HepG2 (cell line): Measurements from ENCODE around the gene SPHK1. TPM values are rescaled to one million over a fixed set of nuclear protein-coding genes. Genes with fewer than 3 reads are reported as not detected.

Experiments
- ATAC-seq: fragments of 200-7000 bp; cut with Tn5 transposase; 3 replicates; pipeline ENCODE4 v1.9.1; 2020; ENCODE audit warnings: mild to moderate bottlenecking, moderate library complexity
- BruUV-seq: library from RNA; stranded (reverse); fragments of 400-500 nt; replicated peaks from 2 replicates; lab custom pipeline; 2021; lab: Mats Ljungman, UMichigan
- CTCF ChIA-PET: fragments of 300-600 bp; formaldehyde crosslinking; extraction: SDS; loops from one replicate; lab custom pipeline; 2021; ENCODE audit warnings: low total read pairs, inconsistent platforms, low intra/inter-chr PET ratio; lab: Yijun Ruan, JAX
- POLR2A ChIA-PET: fragments of 350-600 bp; sonication (Branson Sonifier 250); formaldehyde crosslinking; loops from one replicate; lab custom pipeline; 2020; ENCODE audit warnings: antibody characterized with exemption, inconsistent platforms; lab: Yijun Ruan, JAX
- DNase-seq: peaks from one replicate; pipeline ENCODE4 v3.0.0-alpha.2; 2015; ENCODE audit warnings: low spot score
- FAIRE-seq: peaks from 3 replicates; lab custom pipeline; 2011; peaks lifted over from hg19 to GRCh38; lab: Jason Lieb, UNC
- H2AFZ ChIP-seq: one replicate; pipeline ENCODE4 v1.6.1; 2011; ENCODE audit warnings: low read length, inconsistent platforms
- H3K27ac ChIP-seq: fragments of 300-600 bp; 3 replicates; pipeline ENCODE4 v1.8.0; 2011; ENCODE audit warnings: mixed run types, mild to moderate bottlenecking, mixed read lengths, low read length, inconsistent platforms; ENCODE audit not compliant: insufficient read depth; ENCODE audit errors: extremely low read length
- H3K27me3 ChIP-seq, 2 experiments: fragments of 200-600 bp in 1 of 2; 2 replicates in 1 of 2; 3 replicates in 1 of 2; pipeline versions ENCODE4 v1.6.0 to v1.8.0; 2011; ENCODE audit warnings: low read length in 2 of 2, mild to moderate bottlenecking in 2 of 2, moderate library complexity in 2 of 2, inconsistent platforms in 1 of 2; ENCODE audit not compliant: insufficient read depth in 2 of 2, control insufficient read depth in 1 of 2
- H3K36me3 ChIP-seq, 2 experiments: fragments of 200-600 bp in 1 of 2; replicated peaks in 1 of 2; 2 replicates in 1 of 2; 3 replicates in 1 of 2; pipeline versions ENCODE4 v1.5.1 to v1.8.0; 2011; ENCODE audit warnings: low read length in 2 of 2, inconsistent platforms in 1 of 2; ENCODE audit not compliant: insufficient read depth in 2 of 2, control insufficient read depth in 1 of 2
- H3K4me1 ChIP-seq: 2 replicates; pipeline ENCODE4 v1.5.1; 2012; ENCODE audit warnings: low read length, inconsistent platforms; ENCODE audit not compliant: insufficient read depth
- H3K4me2 ChIP-seq: 2 replicates; pipeline ENCODE4 v1.6.0; 2011; ENCODE audit warnings: low read depth, low read length, inconsistent platforms
- H3K4me3 ChIP-seq, 3 experiments: fragments of 200-600 bp in 1 of 3; sonication (generic), shearing (Covaris generic) in 1 of 3; replicated peaks in 1 of 3; 2 replicates each; pipeline ENCODE4 v1.5.1; 2011 to 2016; ENCODE audit warnings: low read length in 3 of 3, inconsistent platforms in 2 of 3, low read depth in 2 of 3, mild to moderate bottlenecking in 2 of 3, control low read depth in 1 of 3, mixed read lengths in 1 of 3; ENCODE audit not compliant: insufficient read depth in 1 of 3
- H3K79me2 ChIP-seq: one replicate; pipeline ENCODE4 v1.6.1; 2011; ENCODE audit warnings: low read length, inconsistent platforms; ENCODE audit not compliant: insufficient read depth
- H3K9ac ChIP-seq: 2 replicates; pipeline ENCODE4 v1.6.0; 2011; ENCODE audit warnings: mild to moderate bottlenecking, low read depth, low read length, inconsistent platforms; ENCODE audit not compliant: insufficient read depth
- H3K9me3 ChIP-seq: 2 replicates; pipeline ENCODE4 v1.5.1; 2012; ENCODE audit warnings: mild to moderate bottlenecking, low read length
- H4K20me1 ChIP-seq: 2 replicates; pipeline ENCODE4 v1.6.0; 2011; ENCODE audit warnings: inconsistent platforms, mild to moderate bottlenecking, low read length, moderate library complexity; ENCODE audit not compliant: insufficient read depth
- ATF7 ChIP-seq, 2 experiments: fragments of 450-650 bp in 1 of 2; sonication (generic) in 1 of 2; formaldehyde crosslinking in 1 of 2; IDR thresholded peaks; 2 replicates each; pipeline versions ENCODE4 v1.4.0 to v1.6.1; 2016 to 2020; ENCODE audit warnings: antibody characterized with exemption in 1 of 2, mild to moderate bottlenecking in 1 of 2, missing genetic modification reagents in 1 of 2
- ATM ChIP-seq: fragments of 450-650 bp; IDR thresholded peaks from 2 replicates; pipeline ENCODE4 v1.7.1; 2017; ENCODE audit warnings: mild to moderate bottlenecking, borderline replicate concordance
- CERS6 ChIP-seq: sonication (generic); formaldehyde crosslinking; IDR thresholded peaks from 2 replicates; pipeline ENCODE4 v1.5.0; 2020; ENCODE audit warnings: missing genetic modification reagents
- FLYWCH1 ChIP-seq: sonication (generic); formaldehyde crosslinking; IDR thresholded peaks from 2 replicates; pipeline ENCODE4 v1.8.1; 2023; ENCODE audit warnings: mild to moderate bottlenecking, missing genetic modification reagents
- GPBP1L1 ChIP-seq: sonication (generic); formaldehyde crosslinking; IDR thresholded peaks from 2 replicates; pipeline ENCODE4 v1.5.0; 2020; ENCODE audit warnings: mild to moderate bottlenecking, missing genetic modification reagents
- MXI1 ChIP-seq: IDR thresholded peaks from 3 replicates; pipeline ENCODE4 v1.6.1; 2012; ENCODE audit warnings: low read depth, low read length, inconsistent platforms, borderline replicate concordance
- NR2C2 ChIP-seq: sonication (generic); formaldehyde crosslinking; IDR thresholded peaks from 2 replicates; pipeline ENCODE4 v1.4.0; 2020; ENCODE audit warnings: missing genetic modification reagents, mild to moderate bottlenecking, moderate library complexity, borderline replicate concordance
- PAF1 ChIP-seq: IDR thresholded peaks from 2 replicates; pipeline ENCODE4 v1.6.1; 2016; ENCODE audit warnings: missing genetic modification reagents, missing compliant biosample characterization
- PCBP1 ChIP-seq: fragments of 200-400 bp; formaldehyde crosslinking; IDR thresholded peaks from 2 replicates; pipeline ENCODE4 v1.6.1; 2017; ENCODE audit warnings: mild to moderate bottlenecking, low read depth, low read length, borderline replicate concordance
- RNF2 ChIP-seq: fragments of 450-650 bp; conservative IDR thresholded peaks from 2 replicates; pipeline ENCODE4 v1.6.1; 2016; ENCODE audit warnings: low read depth
- WIZ ChIP-seq: sonication (generic); formaldehyde crosslinking; IDR thresholded peaks from 2 replicates; pipeline ENCODE4 v1.5.1; 2020; ENCODE audit warnings: mild to moderate bottlenecking, missing genetic modification reagents
- ZNF121 ChIP-seq: sonication (generic); formaldehyde crosslinking; IDR thresholded peaks from 2 replicates; pipeline ENCODE4 v1.5.0; 2020; ENCODE audit warnings: mild to moderate bottlenecking, missing genetic modification reagents
- ZNF34 ChIP-seq: sonication (generic); formaldehyde crosslinking; IDR thresholded peaks from 2 replicates; pipeline ENCODE4 v1.4.0; 2020; ENCODE audit warnings: mild to moderate bottlenecking, missing genetic modification reagents, borderline replicate concordance
- ZNF546 ChIP-seq: sonication (generic); formaldehyde crosslinking; conservative IDR thresholded peaks from 2 replicates; pipeline ENCODE4 v1.8.1; 2023; ENCODE audit warnings: mild to moderate bottlenecking, missing genetic modification reagents
- ZNF768 ChIP-seq: sonication (generic); formaldehyde crosslinking; IDR thresholded peaks from 2 replicates; pipeline ENCODE4 v1.4.0; 2020; ENCODE audit warnings: missing genetic modification reagents
- ZNF83 ChIP-seq: sonication (generic); formaldehyde crosslinking; IDR thresholded peaks from 2 replicates; pipeline ENCODE4 v1.4.0; 2020; ENCODE audit warnings: missing genetic modification reagents, mild to moderate bottlenecking, borderline replicate concordance
- WGBS: methylation state at CpG from one replicate; pipeline ENCODE4 v1.1.6; 2017; ENCODE audit warnings: low lambda C conversion rate; 5-methylcytosine and 5-hydroxymethylcytosine counted together
- in situ Hi-C: cut with HindIII; loops from 2 replicates; pipeline ENCODE4 v1.10.0; 2017; ENCODE audit warnings: low pct_unique_long_range_greater_than_20kb; ENCODE audit not compliant: extremely low pct_ligation_motif_present
- intact Hi-C: fragments of 100-400 bp; cut with micrococcal nuclease; formaldehyde crosslinking; loops from one replicate; pipeline ENCODE4 v1.10.0; 2022; ENCODE audit not compliant: unreplicated experiment
- polyA plus RNA-seq, 8 experiments: library from polyadenylated mRNA; depleted of rRNA in 3 of 8; stranded (reverse) in 7 of 8; unstranded in 1 of 8; fragments of >200 nt; fragmentation: Illumina TruSeq in 4 of 8; extraction: Trizol in 4 of 8; gene quantifications; 2 replicates each; pipeline versions ENCODE4 v1.2.1 to v1.2.3, GENCODE V29; 2011 to 2016; ENCODE audit warnings: low read depth in 4 of 8, missing spikeins in 1 of 8, mixed read lengths in 1 of 8; ENCODE audit not compliant: insufficient read depth in 1 of 8
- total RNA-seq, 5 experiments: library from RNA; depleted of rRNA; stranded (reverse); fragments of >200 nt; fragmentation: Illumina TruSeq; extraction: Trizol; gene quantifications; 2 replicates each; pipeline ENCODE4 v1.2.3, GENCODE V29; 2016; ENCODE audit warnings: low read depth in 1 of 5
- TF ChIP-seq, protein P1 (sequence below): IDR thresholded peaks from 2 replicates; pipeline ENCODE4 v1.6.1; 2016; ENCODE audit warnings: control low read depth

The SPHK1 gene
- total and polyA plus RNA-seq, 2 of the 13 experiments (the other 11 are each of a cell fraction or from before 2014, with no cell fraction given): 129 to 160 TPM

DNA sequence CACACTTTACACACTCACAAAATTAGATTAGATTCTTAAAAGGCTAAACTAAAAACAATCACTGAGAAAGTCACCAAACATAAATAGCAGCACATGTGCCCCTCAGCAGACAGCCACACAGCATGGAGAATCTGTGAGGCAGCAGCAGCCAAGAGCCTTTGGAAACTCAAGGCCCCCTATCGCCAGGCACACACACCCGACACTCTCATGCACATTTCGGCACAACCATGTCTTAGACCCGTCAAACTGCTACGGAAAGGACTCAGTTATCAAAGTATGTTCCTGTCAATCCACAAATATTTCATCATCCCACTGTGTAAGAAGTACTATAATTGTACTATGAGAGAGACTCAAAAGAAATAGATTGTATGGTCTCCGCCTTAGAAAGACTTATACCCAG is 47.6 kb downstream of the SPHK1 start:
- ChIA-PET CTCF (interaction anchor here (1.1 kb wide), 1 partner anchor 27 kb away, joined by 4 read pairs; no protein-coding TSS in a partner anchor), POLR2A (no interaction called here)
- FAIRE-seq (no peak), DNase-seq (no peak), ATAC-seq (no peak)
- 94% methylated on average over 6 of the region's 6 CpGs for WGBS
- peaks cover 18% of the 10 kb centered on the region for H3K4me1 ChIP-seq
- peaks cover 4 to 16% of the 10 kb centered on the region in 2 experiments; a peak in 3 of 5 replicates for H3K36me3 ChIP-seq
- intact Hi-C loops (loop anchor here (2.0 kb wide), 1 partner anchor 23 kb away; no protein-coding TSS in a partner anchor), in situ Hi-C loops (no loop called here)
- H2AFZ ChIP-seq: no peak overlapping the region
- no peak overlapping the region for H3K4me2 ChIP-seq
- peaks cover 36% of the 10 kb centered on the region for H4K20me1 ChIP-seq
- TF ChIP-seq ATM: no peak
- TF ChIP-seq ZNF768 (CRISPR knock-in tag): no peak
- no peak for TF ChIP-seq ATF7 (IDR thresholded peaks at IDR 0.05)
- no peak for TF ChIP-seq ATF7 (CRISPR knock-in tag; IDR thresholded peaks at IDR 0.05)
- TF ChIP-seq, protein P1, sequence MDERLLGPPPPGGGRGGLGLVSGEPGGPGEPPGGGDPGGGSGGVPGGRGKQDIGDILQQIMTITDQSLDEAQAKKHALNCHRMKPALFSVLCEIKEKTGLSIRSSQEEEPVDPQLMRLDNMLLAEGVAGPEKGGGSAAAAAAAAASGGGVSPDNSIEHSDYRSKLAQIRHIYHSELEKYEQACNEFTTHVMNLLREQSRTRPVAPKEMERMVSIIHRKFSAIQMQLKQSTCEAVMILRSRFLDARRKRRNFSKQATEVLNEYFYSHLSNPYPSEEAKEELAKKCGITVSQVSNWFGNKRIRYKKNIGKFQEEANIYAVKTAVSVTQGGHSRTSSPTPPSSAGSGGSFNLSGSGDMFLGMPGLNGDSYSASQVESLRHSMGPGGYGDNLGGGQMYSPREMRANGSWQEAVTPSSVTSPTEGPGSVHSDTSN: no peak
- TF ChIP-seq WIZ (CRISPR knock-in tag): no peak
- TF ChIP-seq ZNF121 (CRISPR knock-in tag): no peak
- TF ChIP-seq CERS6 (CRISPR knock-in tag): no peak
- no peak for TF ChIP-seq PAF1
- no peak for TF ChIP-seq FLYWCH1 (CRISPR knock-in tag)
- TF ChIP-seq ZNF83 (CRISPR knock-in tag): no peak
- no peak for TF ChIP-seq MXI1
- no peak for TF ChIP-seq PCBP1
- no peak for TF ChIP-seq GPBP1L1 (CRISPR knock-in tag)
- TF ChIP-seq NR2C2 (CRISPR knock-in tag): no peak
- no peak for TF ChIP-seq RNF2
- TF ChIP-seq ZNF34 (CRISPR knock-in tag): no peak
- no peak for TF ChIP-seq ZNF546 (CRISPR knock-in tag)
- no peaks in the 10 kb centered on the region for H3K9me3 ChIP-seq
- H3K27me3 ChIP-seq: no peaks in the 10 kb centered on the region
- H3K79me2 ChIP-seq: peaks cover 85% of the 10 kb centered on the region
- H3K27ac ChIP-seq: no peak overlapping the region
- no TSS peak for BruUV-seq
- H3K4me3 ChIP-seq: no peak overlapping the region
- no peak overlapping the region for H3K9ac ChIP-seq
